HG03066 (cell line): Measurements from ENCODE around the gene EPB41L4A.
"Not testable (repeated sequence)": the region's sequence is repeated elsewhere in the genome, so short reads cannot be mapped to it uniquely, and the experiment has no call there.

ENCODE experiments used
- ATAC-seq: cut with Tn5 transposase; IDR thresholded peaks from one replicate; pipeline ENCODE4 v1.9.1; 2021; ENCODE audit warnings: low read depth; ENCODE audit not compliant: unreplicated experiment

Gene EPB41L4A, protein sequence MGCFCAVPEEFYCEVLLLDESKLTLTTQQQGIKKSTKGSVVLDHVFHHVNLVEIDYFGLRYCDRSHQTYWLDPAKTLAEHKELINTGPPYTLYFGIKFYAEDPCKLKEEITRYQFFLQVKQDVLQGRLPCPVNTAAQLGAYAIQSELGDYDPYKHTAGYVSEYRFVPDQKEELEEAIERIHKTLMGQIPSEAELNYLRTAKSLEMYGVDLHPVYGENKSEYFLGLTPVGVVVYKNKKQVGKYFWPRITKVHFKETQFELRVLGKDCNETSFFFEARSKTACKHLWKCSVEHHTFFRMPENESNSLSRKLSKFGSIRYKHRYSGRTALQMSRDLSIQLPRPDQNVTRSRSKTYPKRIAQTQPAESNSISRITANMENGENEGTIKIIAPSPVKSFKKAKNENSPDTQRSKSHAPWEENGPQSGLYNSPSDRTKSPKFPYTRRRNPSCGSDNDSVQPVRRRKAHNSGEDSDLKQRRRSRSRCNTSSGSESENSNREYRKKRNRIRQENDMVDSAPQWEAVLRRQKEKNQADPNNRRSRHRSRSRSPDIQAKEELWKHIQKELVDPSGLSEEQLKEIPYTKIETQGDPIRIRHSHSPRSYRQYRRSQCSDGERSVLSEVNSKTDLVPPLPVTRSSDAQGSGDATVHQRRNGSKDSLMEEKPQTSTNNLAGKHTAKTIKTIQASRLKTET

DNA sequence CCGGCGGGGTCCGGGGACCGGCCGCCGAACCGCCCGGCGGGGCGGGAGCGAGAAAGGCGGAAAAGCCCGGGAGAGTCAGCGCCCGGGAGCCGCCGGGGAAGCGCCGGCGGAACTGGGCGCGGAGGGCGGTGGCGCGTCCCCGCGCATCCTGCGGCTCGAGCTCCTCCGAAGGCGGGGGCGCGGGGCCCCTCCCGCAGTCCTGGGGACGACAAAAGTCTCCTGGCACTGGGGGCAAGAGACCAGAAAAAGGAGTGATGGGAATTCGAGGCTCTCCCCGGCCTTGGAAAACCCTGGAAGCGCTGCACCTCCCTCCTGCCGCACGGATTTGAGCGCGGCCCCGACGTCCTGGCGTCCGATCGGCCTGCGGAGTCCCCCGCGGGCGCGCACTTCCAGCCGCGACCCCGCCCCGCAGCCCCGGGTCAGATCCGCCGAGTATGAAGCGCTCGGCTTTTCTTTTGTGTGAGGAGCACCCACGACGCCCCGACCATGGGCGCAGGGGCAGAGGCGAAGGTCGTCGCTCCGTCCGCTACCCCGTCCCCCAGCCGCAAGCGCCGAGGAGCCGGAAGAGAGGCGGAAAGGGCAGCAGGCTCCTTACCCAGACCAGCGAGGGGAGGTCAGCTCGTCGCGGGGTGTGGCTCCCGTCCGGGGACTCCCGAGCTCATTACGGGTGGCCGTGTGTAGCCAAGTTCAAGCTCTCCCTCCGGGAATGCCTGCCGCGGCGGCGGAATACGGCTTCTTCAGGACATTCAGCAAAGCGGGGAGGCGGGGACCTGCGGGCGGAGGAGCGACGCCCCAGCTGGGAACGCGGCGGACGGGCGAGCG lies at the start of gene EPB41L4A:
Gene EPB41L4A, minus strand, starts transcription at position 114 of the 822 bp plus-strand sequence. CDS start 238 bp downstream, outside the sequence.
- ATAC-seq = peak; percentile 13

DNA sequence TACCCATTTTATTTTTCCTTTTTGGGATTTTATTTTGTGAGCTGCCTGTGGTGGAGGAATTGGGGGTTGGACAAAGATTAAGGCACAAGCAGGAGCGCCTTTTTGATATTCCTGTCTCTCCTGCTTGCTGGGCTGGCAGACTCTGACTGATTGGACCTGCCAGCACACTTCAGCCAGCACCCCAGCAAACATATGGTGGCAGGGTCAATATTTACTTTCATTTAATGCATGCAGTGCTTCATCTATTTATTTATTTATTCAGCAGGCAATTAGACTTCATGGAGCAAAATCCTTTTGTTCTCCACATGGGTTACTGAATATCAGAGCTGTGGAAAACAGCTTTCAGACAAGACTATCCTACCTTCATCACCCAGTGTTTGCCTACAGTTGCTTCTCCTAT lies 48.4 kb upstream of the EPB41L4A start:
- ATAC-seq = no peak

DNA sequence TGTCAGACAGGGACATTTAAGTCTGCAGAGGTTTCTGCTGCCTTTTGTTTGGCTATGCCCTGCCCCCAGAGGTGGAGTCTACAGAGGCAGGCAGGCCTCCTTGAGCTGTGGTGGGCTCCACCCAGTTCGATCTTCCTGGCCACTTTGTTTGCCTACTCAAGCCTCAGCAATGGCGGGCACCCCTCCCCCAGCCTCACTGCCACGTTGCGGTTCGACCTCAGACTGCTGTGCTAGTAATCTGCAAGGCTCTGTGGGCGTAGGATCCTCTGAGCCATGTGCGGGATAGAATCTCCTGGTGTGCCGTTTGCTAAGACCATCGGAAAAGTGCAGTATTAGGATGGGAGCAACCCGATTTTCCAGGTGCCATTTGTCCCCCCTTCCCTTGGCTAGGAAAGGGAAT lies 47.2 kb upstream of the EPB41L4A start:
- ATAC-seq = not testable (repeated sequence)

DNA sequence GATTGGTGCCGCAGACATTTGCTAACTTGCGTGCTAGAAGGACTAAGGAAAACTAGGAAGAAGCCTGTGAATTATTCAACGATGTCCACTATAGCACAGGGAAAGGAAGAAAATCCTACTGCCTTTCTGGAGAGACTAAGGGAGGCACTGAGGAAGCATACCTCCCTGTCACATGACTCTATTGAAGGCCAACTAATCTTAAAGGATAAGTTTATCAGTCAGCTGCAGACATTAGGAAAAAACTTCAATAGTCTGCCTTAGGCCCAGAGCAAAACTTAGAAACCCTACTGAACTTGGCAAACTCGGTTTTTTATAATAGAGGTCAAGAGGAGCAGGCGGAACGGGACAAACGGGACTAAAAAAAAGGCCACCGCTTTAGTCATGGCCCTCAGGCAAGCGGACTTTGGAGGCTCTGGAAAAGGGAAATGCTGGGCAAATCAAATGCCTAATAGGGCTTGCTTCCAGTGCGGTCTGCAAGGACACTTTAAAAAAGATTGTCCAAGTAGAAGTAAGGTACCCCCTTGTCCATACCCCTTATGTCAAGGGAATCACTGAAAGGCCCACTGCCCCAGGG lies 28.2 kb upstream of the EPB41L4A start:
- ATAC-seq = not testable (repeated sequence)

DNA sequence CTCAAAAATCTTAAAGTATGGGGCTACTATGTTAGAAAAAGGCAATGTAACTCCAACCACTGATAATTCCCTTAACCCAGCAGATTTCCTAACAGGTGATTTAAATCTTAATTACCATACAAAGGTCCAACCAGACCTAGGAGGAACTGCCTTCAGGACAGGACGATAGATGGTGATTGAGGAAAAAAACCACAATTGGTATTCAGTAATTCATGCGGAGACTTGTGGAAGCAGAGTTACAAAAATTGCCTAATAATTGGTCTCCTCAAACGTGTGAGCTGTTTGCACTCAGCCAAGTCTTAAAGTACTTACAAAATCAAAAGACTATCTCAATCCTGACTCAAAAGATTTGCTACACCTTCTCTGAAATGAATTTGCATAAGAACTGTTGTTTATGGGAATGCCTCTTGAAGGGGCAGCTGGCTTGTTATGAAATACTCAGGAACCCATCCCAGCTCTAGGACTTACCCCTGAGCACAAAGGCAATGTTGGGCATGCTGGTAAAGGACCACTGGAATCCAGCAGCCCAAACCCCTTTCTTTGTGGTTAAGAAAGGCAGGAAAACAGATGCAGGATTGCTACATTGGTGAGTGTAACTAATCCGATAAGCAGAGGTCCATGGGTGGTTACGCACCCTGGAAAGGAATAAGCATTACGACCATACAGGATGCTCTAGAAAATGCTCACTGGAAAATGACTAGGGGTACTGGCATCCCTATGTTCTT lies 26.7 kb upstream of the EPB41L4A start:
- no peak for ATAC-seq

DNA sequence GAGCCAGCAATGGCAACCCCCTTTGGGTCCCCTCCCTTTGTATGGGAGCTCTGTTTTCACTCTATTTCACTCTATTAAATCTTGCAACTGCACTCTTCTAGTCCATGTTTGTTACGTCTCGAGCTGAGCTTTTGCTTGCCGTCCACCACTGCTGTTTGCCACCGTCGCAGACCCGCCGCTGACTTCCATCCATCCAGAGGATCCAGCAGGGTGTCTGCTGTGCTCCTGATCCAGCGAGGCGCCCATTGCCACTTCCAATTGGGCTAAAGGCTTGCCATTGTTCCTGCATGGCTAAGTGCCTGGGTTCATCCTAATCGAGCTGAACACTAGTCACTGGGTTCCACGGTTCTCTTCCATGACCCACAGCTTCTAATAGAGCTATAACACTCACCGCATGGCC lies 24.9 kb upstream of the EPB41L4A start:
- ATAC-seq = not testable (repeated sequence)

DNA sequence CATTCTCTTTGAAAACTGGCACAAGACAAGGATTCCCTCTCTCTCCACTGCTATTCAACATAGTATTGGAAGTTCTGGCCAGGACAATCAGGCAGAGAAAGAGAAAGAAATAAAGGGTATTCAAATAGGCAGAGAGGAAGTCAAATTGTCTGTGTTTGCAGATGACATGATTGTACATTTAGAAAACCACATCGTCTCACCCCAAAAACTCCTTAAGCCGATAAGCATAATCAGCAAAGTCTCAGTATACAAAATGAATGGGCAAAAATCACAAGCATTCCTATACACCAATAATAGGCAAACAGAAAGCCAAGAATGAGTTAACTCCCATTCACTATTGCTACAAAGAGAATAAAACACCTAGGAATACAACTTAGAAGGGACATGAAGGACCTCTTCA lies 21.0 kb upstream of the EPB41L4A start:
- no peak for ATAC-seq

DNA sequence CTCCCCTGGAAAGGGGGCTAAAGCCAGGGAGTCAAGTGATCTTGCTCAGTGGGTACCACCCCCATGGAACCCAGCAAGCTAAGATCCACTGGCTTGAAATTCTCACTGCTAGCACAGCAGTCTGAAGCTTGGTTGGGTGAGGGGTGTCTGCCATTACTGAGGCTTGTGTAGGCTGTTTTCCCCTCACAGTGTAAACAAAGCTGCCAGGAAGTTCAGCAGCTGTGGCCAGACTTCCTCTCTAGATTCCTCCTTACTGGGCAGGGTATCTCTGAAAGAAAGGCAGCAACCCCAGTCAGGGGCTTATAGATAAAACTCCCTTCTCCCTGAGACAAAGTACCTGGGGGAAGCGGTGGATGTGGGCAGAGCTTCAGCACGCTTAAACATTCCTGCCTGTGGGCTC lies 17.1 kb upstream of the EPB41L4A start:
- no peak for ATAC-seq

DNA sequence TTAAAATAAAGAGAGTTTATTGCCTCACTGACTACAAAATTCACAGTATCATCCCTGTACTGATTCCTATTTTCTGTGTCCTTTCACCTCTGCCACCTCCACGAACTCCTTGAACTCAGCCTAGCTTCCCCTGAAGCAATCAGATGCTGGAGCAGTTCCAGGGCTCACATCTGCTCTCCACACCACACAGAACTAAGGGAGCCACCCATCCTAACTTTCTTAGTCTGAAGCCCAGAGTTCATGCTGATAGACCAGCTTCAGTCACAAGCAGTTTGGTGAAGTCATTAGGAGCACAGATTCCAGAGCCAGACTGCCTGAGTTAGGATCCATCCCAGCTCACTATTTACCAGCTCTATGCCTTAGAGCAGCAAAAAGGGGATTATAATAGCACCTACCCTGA lies 15.6 kb upstream of the EPB41L4A start:
- no peak for ATAC-seq

DNA sequence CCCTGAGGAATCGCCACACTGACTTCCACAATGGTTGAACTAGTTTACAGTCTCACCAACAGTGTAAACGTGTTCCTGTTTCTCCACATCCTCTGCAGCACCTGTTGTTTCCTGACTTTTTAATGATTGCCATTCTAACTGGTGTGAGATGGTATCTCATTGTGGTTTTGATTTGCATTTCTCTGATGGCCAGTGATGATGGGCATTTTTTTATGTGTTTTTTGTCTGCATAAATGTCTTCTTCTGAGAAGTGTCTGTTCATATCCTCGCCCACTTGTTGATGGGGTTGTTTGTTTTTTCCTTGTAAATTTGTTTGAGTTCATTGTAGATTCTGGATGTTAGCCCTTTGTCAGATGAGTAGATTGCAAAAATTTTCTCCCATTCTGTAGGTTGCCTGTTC lies 7.1 kb upstream of the EPB41L4A start:
- ATAC-seq = not testable (repeated sequence)

DNA sequence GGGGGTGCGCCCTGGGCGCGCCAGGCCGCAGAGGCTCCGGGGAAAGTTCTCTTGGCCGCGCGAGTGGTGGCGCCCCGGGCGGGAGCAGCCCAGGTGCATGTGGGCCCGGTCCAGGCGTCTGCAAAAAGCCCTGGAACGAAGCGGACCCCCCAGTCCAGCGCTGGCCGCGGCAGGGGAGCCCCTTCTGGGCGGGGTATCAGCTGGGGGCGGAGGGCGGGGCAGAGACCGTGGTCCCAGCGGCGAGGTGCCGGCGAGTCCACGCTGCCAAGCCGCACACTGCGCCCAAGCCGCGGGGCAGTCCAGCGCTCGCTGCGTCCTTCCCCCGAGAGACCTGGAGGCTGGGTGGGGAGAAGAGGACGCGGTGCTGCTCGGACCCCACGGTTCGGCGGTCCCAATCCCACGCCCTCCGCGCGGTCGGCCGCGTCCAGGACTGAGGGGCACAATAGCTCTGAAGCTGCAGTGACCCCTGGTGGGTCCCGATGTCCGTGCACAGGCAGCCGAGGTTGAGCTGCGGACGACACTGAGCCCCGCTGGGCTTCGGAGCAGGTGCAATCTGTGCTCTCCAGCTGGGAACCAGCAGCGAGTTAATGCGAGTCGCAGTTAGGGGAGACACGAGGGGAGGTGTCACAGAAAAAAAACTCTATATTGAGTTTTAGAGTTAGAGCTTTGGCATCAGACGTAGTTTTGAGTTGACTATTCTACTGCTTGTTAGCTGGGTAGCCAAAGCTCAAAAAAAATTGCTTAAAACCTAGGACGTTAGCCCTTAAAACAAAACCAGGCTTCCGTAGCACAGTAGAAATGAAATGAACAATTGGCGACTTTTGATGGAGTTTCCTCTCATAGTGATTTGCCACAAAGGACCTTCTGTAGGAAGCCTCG lies 1.1 kb upstream of the EPB41L4A start:
- ATAC-seq = peak; percentile 82

DNA sequence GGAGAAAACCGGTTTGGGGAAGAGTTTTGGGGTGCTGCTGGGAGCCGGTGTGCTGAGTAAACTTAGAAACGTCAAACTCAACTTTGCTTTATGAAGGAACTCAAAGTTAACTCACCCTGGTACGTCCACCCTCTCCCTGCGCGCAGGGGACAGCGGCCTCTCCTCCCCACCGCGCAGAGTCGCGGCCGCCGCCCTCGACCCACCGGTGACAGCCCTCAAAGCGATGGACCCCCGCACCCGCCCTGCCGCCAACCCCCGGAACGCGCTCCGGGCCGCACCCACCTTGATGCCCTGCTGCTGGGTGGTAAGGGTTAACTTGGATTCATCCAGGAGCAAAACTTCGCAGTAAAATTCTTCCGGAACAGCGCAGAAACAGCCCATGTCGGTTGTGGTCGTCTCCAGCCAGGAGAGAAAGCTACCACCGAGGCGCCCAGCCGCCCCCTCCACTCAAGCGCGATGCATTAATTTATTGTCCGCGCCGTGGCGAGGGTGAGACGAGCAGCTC lies 366 bp downstream of the EPB41L4A start:
- ATAC-seq = no peak

DNA sequence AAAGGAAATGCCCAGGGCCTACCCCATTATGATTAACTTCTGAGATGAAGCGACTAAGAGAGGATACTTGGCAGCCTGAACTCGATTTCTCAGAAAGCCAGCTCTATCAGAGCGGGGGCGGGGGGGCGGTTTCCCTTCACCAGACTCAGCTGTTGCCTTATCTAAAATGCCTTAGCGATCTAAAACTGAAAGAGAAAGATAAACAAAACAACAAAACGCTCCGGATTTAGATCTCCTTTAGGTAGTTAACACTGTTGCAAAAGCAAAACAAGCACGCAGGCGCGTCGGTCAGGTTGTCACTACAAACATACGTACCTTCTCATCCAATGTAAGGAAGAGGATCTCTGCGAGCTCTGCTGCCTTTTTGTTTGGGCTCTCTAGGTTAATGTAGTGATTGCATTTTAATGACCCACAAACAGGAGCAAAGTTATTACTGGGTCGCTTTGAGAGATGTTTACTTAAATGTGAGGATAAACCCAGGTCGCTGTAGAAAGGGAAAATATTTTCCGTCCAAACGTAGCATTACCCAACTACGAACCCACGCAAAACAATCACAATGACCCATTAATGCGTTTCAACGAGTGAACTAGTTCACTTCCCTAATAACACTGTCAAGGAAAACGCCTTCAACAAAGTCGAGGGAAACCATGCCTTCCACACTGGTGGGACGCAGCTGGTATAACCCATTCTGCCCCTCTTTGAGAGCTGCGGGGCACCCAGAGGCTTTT lies 982 bp downstream of the EPB41L4A start:
- ATAC-seq = peak; percentile 45

DNA sequence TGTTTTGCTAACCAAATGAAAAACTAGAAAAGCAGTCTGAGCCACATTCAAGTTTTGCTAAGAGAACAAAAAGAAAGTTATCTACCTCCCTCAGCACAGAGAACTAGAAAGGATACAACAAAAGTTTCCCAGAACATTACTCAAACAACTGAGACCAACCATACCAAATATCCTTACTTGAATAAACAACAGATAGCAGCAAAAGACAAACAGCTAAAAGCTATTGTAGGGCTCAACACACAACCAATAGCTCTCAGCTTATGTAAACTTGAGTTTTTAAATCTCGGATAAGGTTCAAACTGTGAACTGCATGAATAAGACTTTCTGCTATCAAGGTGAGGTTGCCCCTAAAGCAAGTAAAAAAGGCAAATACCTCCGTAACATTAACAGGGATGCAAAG lies 3.5 kb downstream of the EPB41L4A start:
- no peak for ATAC-seq

DNA sequence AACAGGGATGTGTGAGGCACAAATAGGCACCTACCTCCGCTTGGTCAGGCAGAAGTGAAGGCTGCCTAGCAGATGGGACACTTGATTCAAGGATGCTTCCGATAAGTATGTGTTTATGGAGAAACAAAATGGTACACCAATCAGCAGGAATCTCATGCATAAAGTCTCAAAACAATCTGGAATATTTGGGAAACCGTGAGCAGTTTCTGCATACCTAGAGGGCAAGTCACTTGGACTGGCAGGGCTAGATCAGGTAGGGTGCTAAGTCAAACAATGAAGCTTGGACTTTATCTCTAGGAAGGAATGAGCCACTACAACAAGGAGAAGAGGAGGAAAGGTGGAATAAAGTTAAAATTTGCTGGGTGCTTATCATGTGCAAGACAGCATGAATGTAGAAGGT lies 5.5 kb downstream of the EPB41L4A start:
- ATAC-seq = no peak

DNA sequence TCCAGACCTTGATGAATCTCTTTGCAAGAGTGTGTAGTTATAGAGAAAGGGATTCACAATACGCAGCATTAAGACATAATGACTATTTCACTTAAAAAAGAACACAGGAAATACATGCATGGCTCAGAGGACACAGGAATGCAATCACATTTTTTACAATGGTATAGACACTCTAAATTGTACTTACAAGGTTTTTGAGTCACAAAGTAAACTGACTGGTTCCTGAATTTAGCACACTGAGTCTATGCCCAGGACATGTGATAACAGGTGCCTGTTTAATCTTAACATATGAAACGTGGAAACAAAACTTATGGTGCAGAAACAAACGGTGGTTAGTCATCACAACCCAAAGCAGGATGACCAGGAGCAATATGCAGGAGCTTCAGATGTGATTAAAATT lies 6.7 kb downstream of the EPB41L4A start:
- ATAC-seq = no peak

DNA sequence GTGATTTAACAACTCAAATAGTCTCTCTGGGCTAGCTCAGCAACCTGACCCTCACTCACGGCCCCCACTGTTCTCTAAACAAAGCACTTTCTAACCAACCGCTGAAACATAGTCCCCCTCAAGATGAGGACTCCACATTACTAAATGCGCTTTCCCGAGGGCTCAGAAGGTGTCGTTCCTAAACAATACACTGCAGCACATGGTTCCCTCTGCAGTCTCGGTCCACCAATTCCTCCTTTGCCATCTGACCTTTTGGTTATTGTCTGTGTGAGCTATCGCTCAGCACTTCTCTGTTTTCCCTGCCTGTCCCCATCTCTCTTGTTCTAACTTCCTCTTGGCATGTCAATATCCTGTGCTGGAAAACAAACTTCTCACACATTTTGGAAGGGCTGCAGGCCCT lies 7.2 kb downstream of the EPB41L4A start:
- ATAC-seq = no peak

DNA sequence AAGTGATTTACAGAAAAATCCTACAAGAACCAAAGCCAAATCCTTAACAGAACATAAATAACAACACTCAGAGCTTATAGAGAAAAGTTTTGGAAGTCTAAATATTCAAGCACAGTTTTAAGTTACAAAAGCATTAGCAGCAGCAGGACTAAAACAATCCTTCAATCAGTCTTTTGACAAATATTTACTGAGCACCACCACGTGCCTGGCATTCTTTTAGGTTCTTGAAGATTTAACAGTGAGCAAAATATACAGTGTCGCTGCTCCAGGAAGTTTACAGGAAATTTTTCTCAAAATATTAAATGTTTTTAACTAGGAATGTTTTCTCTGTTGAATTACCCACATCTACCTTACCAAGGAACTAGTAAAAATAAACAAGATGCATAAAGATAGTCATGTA lies 11.4 kb downstream of the EPB41L4A start:
- ATAC-seq = no peak
